GM12874 (cell line): ENCODE results near the gene SPATA12.

Experiments used
- CTCF ChIP-seq: IDR thresholded peaks from 2 replicates; pipeline ENCODE4 v1.5.1; 2011; ENCODE audit warnings: low read depth, mild to moderate bottlenecking, control low read depth, low read length, moderate library complexity; ENCODE audit not compliant: insufficient read depth

Gene SPATA12

GRCh38 chr3:57060089-57060821, at the start of gene SPATA12:
Gene SPATA12, plus strand, starts transcription at chr3:57060664. Its CDS starts 13,031 bp downstream, at chr3:57073695.
- no peak for TF ChIP-seq CTCF

- no peak for TF ChIP-seq CTCF
Observed at GRCh38 chr3:57011022-57011421, 49.4 kb upstream of the SPATA12 start.

GRCh38 chr3:57012847-57013246, 47.6 kb upstream of the SPATA12 start:
- no peak for TF ChIP-seq CTCF

GRCh38 chr3:57015350-57015729, 45.1 kb upstream of the SPATA12 start:
- TF ChIP-seq CTCF = no peak

GRCh38 chr3:57015912-57016311, 44.6 kb upstream of the SPATA12 start:
- no peak for TF ChIP-seq CTCF

- no peak for TF ChIP-seq CTCF
Observed at GRCh38 chr3:57017459-57017845, 43.0 kb upstream of the SPATA12 start.

- TF ChIP-seq CTCF = no peak
Observed at GRCh38 chr3:57018246-57018645, 42.2 kb upstream of the SPATA12 start.
